IMR-90 (cell line): ENCODE data around the gene FBLN1. TPM values are rescaled to one million over a fixed set of nuclear protein-coding genes. Genes with fewer than 3 reads are reported as not detected.

Source experiments
- ATAC-seq: fragments of 200-7000 bp; cut with Tn5 transposase; 2 replicates; pipeline ENCODE4 v1.9.1; 2020; ENCODE audit warnings: low read depth, mild to moderate bottlenecking, moderate library complexity
- BruUV-seq: library from RNA; stranded (reverse); fragments of 400-500 nt; replicated peaks from 2 replicates; lab custom pipeline; 2021; lab: Mats Ljungman, UMichigan
- CTCF ChIA-PET: fragments of 300-600 bp; formaldehyde crosslinking; extraction: SDS; loops from one replicate; lab custom pipeline; 2021; ENCODE audit warnings: antibody characterized with exemption; lab: Yijun Ruan, JAX
- POLR2A ChIA-PET: fragments of 300-600 bp; sonication (Branson Sonifier 250); formaldehyde crosslinking; loops from one replicate; lab custom pipeline; 2022; ENCODE audit warnings: antibody characterized with exemption; ENCODE audit not compliant: unreplicated experiment; lab: Charles Lee
- DNase-seq: peaks from one replicate; pipeline ENCODE4 v3.0.0; 2013
- H2AFZ ChIP-seq: replicated peaks from 2 replicates; pipeline ENCODE3; 2013; ENCODE audit warnings: low read length, mild to moderate bottlenecking; ENCODE audit not compliant: poor library complexity
- H2AK5ac ChIP-seq: 2 replicates; pipeline ENCODE4 v1.6.1; 2013; ENCODE audit warnings: low read depth, low read length, inconsistent platforms
- H2AK9ac ChIP-seq: replicated peaks from 2 replicates; pipeline ENCODE3; 2013; ENCODE audit warnings: mild to moderate bottlenecking, low read depth, low read length, moderate library complexity; ENCODE audit not compliant: poor library complexity
- H2BK120ac ChIP-seq: 2 replicates; pipeline ENCODE4 v1.6.1; 2013; ENCODE audit warnings: low read depth, low read length, inconsistent platforms
- H2BK15ac ChIP-seq: 3 replicates; pipeline ENCODE4 v1.6.1; 2013; ENCODE audit warnings: low read depth, low read length, inconsistent platforms
- H2BK20ac ChIP-seq: 2 replicates; pipeline ENCODE4 v1.6.1; 2013; ENCODE audit warnings: low read depth, mild to moderate bottlenecking, inconsistent platforms, low read length, moderate library complexity
- H2BK5ac ChIP-seq: 2 replicates; pipeline ENCODE4 v1.6.1; 2013; ENCODE audit warnings: mild to moderate bottlenecking, low read depth, low read length, inconsistent platforms; ENCODE audit not compliant: poor library complexity, severe bottlenecking
- H3K14ac ChIP-seq: replicated peaks from 2 replicates; pipeline ENCODE4 v1.6.1; 2013; ENCODE audit warnings: low read depth, low read length, inconsistent platforms
- H3K18ac ChIP-seq: 2 replicates; pipeline ENCODE4 v1.6.1; 2013; ENCODE audit warnings: low read depth, low read length, control low read depth
- H3K23ac ChIP-seq: 2 replicates; pipeline ENCODE4 v1.6.1; 2013; ENCODE audit warnings: low read depth, low read length, inconsistent platforms
- H3K27ac ChIP-seq: 2 replicates; pipeline ENCODE4 v1.5.1; 2013; ENCODE audit warnings: mild to moderate bottlenecking, control low read depth, low read length; ENCODE audit not compliant: insufficient read depth
- H3K27me3 ChIP-seq: 2 replicates; pipeline ENCODE4 v1.6.1; 2013; ENCODE audit warnings: low read length; ENCODE audit not compliant: control insufficient read depth, insufficient read depth
- H3K36me3 ChIP-seq: 2 replicates; pipeline ENCODE4 v1.6.1; 2013; ENCODE audit warnings: low read length, mixed read lengths; ENCODE audit not compliant: control insufficient read depth, insufficient read depth
- H3K4ac ChIP-seq: 2 replicates; pipeline ENCODE4 v1.6.1; 2013; ENCODE audit warnings: low read depth, low read length, inconsistent platforms
- H3K4me1 ChIP-seq: 2 replicates; pipeline ENCODE4 v1.6.1; 2013; ENCODE audit warnings: low read length, mixed read lengths; ENCODE audit not compliant: control insufficient read depth, insufficient read depth
- H3K4me2 ChIP-seq: 2 replicates; pipeline ENCODE4 v1.6.1; 2013; ENCODE audit warnings: low read depth, mild to moderate bottlenecking, control low read depth, low read length, moderate library complexity
- H3K4me3 ChIP-seq: 2 replicates; pipeline ENCODE4 v1.5.1; 2013; ENCODE audit warnings: low read depth, mild to moderate bottlenecking, control low read depth, low read length, moderate library complexity; ENCODE audit not compliant: insufficient read depth
- H3K56ac ChIP-seq: 2 replicates; pipeline ENCODE4 v1.6.1; 2013; ENCODE audit warnings: low read length, inconsistent platforms; ENCODE audit not compliant: insufficient read depth; ENCODE audit errors: extremely low read depth
- H3K79me1 ChIP-seq, 2 experiments: 2 replicates each; pipeline ENCODE4 v1.6.1; 2013; ENCODE audit warnings: low read length in 2 of 2, inconsistent platforms in 1 of 2, low read depth in 1 of 2
- H3K9ac ChIP-seq: 2 replicates; pipeline ENCODE4 v1.6.1; 2013; ENCODE audit warnings: low read depth, low read length, control low read depth
- H3K9me1 ChIP-seq: 2 replicates; pipeline ENCODE4 v1.6.1; 2013; ENCODE audit warnings: low read length, inconsistent platforms; ENCODE audit not compliant: insufficient read depth
- H3K9me3 ChIP-seq: 2 replicates; pipeline ENCODE4 v1.6.1; 2013; ENCODE audit warnings: low read length; ENCODE audit not compliant: control insufficient read depth, insufficient read depth
- H4K20me1 ChIP-seq: 2 replicates; pipeline ENCODE4 v1.6.1; 2013; ENCODE audit warnings: low read length, inconsistent platforms; ENCODE audit not compliant: insufficient read depth
- H4K5ac ChIP-seq: 2 replicates; pipeline ENCODE4 v1.6.1; 2013; ENCODE audit warnings: mild to moderate bottlenecking, low read depth, low read length, control low read depth
- H4K8ac ChIP-seq, 2 experiments: 2 replicates each; pipeline ENCODE4 v1.6.1; 2013; ENCODE audit warnings: low read depth in 2 of 2, low read length in 2 of 2, control low read depth in 1 of 2, inconsistent platforms in 1 of 2
- H4K91ac ChIP-seq: 2 replicates; pipeline ENCODE4 v1.6.1; 2013; ENCODE audit warnings: low read depth, low read length, inconsistent platforms; ENCODE audit not compliant: insufficient read depth
- MAFK ChIP-seq: IDR thresholded peaks from 2 replicates; pipeline ENCODE4 v1.6.1; 2012; ENCODE audit warnings: low read depth, low read length, improper control_type of control experiment
- POLR2A ChIP-seq: IDR thresholded peaks from 2 replicates; pipeline ENCODE4 v1.6.1; 2012; ENCODE audit warnings: mild to moderate bottlenecking, low read depth, low read length
- WGBS, 2 experiments: methylation state at CpG; one replicate each; pipeline versions ENCODE4 v1.1.5 to v1.1.7; 2013; ENCODE audit warnings: missing lambda C conversion rate in 2 of 2; ENCODE audit not compliant: insufficient read length in 1 of 2; ENCODE audit errors: extremely low coverage in 2 of 2; 5-methylcytosine and 5-hydroxymethylcytosine counted together
- dilution Hi-C: fragments of 300-500 bp; cut with HindIII; formaldehyde crosslinking; loops from one replicate; pipeline ENCODE4 v1.14.3; 2018; ENCODE audit warnings: low sequenced_read_pairs; ENCODE audit not compliant: unreplicated experiment
- in situ Hi-C: fragments of 300-500 bp; cut with MboI; formaldehyde crosslinking; loops from 3 replicates; pipeline ENCODE4 v1.14.3; 2019; ENCODE audit warnings: low sequenced_read_pairs, inconsistent platforms, mixed read lengths
- intact Hi-C: fragments of 100-400 bp; cut with micrococcal nuclease; formaldehyde crosslinking; loops from 2 replicates; pipeline ENCODE4 v1.10.0; 2022
- polyA plus RNA-seq, 3 experiments: library from polyadenylated mRNA; depleted of rRNA; stranded (reverse); fragments of >200 nt; gene quantifications; 2 replicates each; pipeline ENCODE4 v1.2.3, GENCODE V29; 2012; ENCODE audit warnings: low replicate concordance in 1 of 3
- total RNA-seq: library from RNA; depleted of rRNA; stranded (reverse); fragments of >200 nt; gene quantifications from 2 replicates; pipeline ENCODE4 v1.2.3, GENCODE V29; 2012

The FBLN1 gene
- total and polyA plus RNA-seq, 2 of the 4 experiments (the other 2 are of a cell fraction), result 11.3 to 87.9 TPM

- Histone ChIP-seq H2AFZ (no peak overlapping the region), H2BK120ac (peak overlapping the region; percentile 41; the same call in 1 of the 2 replicates), H4K5ac (no peak overlapping the region; the same call in 1 of the 2 replicates), H2AK5ac (peak overlapping the region; percentile 31; the same call in 1 of the 2 replicates), H3K9me1 (peaks cover 31% of the 10 kb centered on the region), H3K27ac (peak overlapping the region; percentile 30; the same call in 1 of the 2 replicates), H3K23ac (no peak overlapping the region), H3K18ac (no peak overlapping the region; the same call in 1 of the 2 replicates), H3K4ac (peak overlapping the region; percentile 59), H3K79me1 (peaks cover 0 to 41% of the 10 kb centered on the region in 2 experiments; a peak in 2 of 4 replicates), H3K9me3 (no peaks in the 10 kb centered on the region), H3K9ac (no peak overlapping the region), H2BK20ac (peak overlapping the region; percentile 39; the same call in 1 of the 2 replicates), H3K56ac (no peak overlapping the region), H4K20me1 (peaks cover 4% of the 10 kb centered on the region), H3K4me2 (no peak overlapping the region), H4K91ac (no peak overlapping the region), H2AK9ac (no peak overlapping the region), H2BK15ac (no peak overlapping the region), H3K36me3 (peaks cover 73% of the 10 kb centered on the region), H2BK5ac (no peak overlapping the region), H4K8ac (no peak overlapping the region), H3K4me1 (peaks cover 47% of the 10 kb centered on the region), H3K27me3 (no peaks in the 10 kb centered on the region), H3K4me3 (no peak overlapping the region), H3K14ac (no peak overlapping the region)
- WGBS, 2 experiments, result no CpG with 5 or more reads among the region's 6 CpGs
- ATAC-seq (no peak), DNase-seq (no peak)
- intact Hi-C loops (loop anchor here (2.0 kb wide), 1 partner anchor 15 kb away; no protein-coding TSS in a partner anchor), dilution Hi-C loops (no loop called here), in situ Hi-C loops (no loop called here)
- TF ChIP-seq POLR2A, result no peak
- TF ChIP-seq MAFK, result no peak
- no TSS peak for BruUV-seq
- CTCF ChIA-PET, result interaction anchor here (1.6 kb wide), 1 partner anchor 25 kb away, joined by 4 read pairs; no protein-coding TSS in a partner anchor
- POLR2A ChIA-PET, result no interaction called here
These were observed 24.8 kb downstream of the FBLN1 start for GRCh38 chr22:45527456-45527855.
